OCI-LY3 (cell line): ENCODE data around the gene PREP.

ENCODE experiments used
- CTCF ChIP-seq: fragments of 200-600, 300-600 bp; sonication (generic); IDR thresholded peaks from 2 replicates; pipeline ENCODE4 v1.5.1; 2014; ENCODE audit warnings: antibody characterized with exemption, low read length, low read depth
- EZH2phosphoT487 ChIP-seq: fragments of 200-600 bp; shearing (Covaris generic); IDR thresholded peaks from 2 replicates; pipeline ENCODE4 v1.6.1; 2018; ENCODE audit warnings: antibody characterized with exemption, mixed run types, low read depth

- TF ChIP-seq CTCF, result no peak
- TF ChIP-seq EZH2phosphoT487, result no peak
These were observed 159.4 kb downstream of the PREP start for GRCh38 chr6:105243487-105243886.
